K562 (cell line): ENCODE results near the gene RHOV. TPM values are rescaled to one million over a fixed set of nuclear protein-coding genes. Genes with fewer than 3 reads are reported as not detected.
A peak's percentile ranks its signal among the peaks of the same experiment; 100 is the strongest.

Source experiments
- ETV5 ChIP-seq: sonication (generic); formaldehyde crosslinking; IDR thresholded peaks from 2 replicates; pipeline ENCODE4 v1.4.0; 2020; ENCODE audit warnings: low read depth, mild to moderate bottlenecking, missing genetic modification reagents
- HDAC8 ChIP-seq: fragments of 450-650 bp; IDR thresholded peaks from 2 replicates; pipeline ENCODE4 v1.6.1; 2016; ENCODE audit warnings: mild to moderate bottlenecking, missing genetic modification characterization, moderate library complexity, missing compliant biosample characterization
- LCOR ChIP-seq: sonication (generic); formaldehyde crosslinking; IDR thresholded peaks from 2 replicates; pipeline ENCODE4 v1.8.0; 2022; ENCODE audit warnings: mild to moderate bottlenecking, missing genetic modification reagents
- POU5F1 ChIP-seq: fragments of 150-350 bp; IDR thresholded peaks from 2 replicates; pipeline ENCODE4 v1.6.1; 2014; ENCODE audit warnings: borderline replicate concordance, low read length, low read depth, mild to moderate bottlenecking; ENCODE audit not compliant: partially characterized antibody
- SAP30 ChIP-seq: fragments of 200-600 bp; sonication (generic); IDR thresholded peaks from 2 replicates; pipeline ENCODE4 v1.6.1; 2012; ENCODE audit warnings: borderline replicate concordance, low read depth, mild to moderate bottlenecking, moderate library complexity, low read length, control low read depth, inconsistent platforms; ENCODE audit not compliant: insufficient read depth, poor library complexity, severe bottlenecking
- ZKSCAN8 ChIP-seq: fragments of 200-800 bp; sonication (Bioruptor generic); IDR thresholded peaks from 2 replicates; pipeline ENCODE4 v1.6.1; 2016; ENCODE audit warnings: missing genetic modification characterization, missing compliant biosample characterization
- ZNF232 ChIP-seq: sonication (generic); formaldehyde crosslinking; IDR thresholded peaks from 2 replicates; pipeline ENCODE4 v1.8.0; 2022; ENCODE audit warnings: mild to moderate bottlenecking, missing genetic modification reagents
- polyA plus RNA-seq, 8 experiments: library from polyadenylated mRNA; depleted of rRNA in 4 of 8; stranded (reverse) in 5 of 8; unstranded in 3 of 8; fragments of >200 nt; fragmentation: Nextera tagmentation in 2 of 8; fragmentation: Illumina TruSeq in 1 of 8; extraction: Ambion mirVana in 2 of 8; extraction: Trizol in 1 of 8; gene quantifications; 2 replicates each; pipeline versions ENCODE4 v1.2.1 to v1.2.3, GENCODE V29; 2011 to 2014; ENCODE audit warnings: inconsistent platforms in 1 of 8, missing spikeins in 1 of 8
- total RNA-seq, 7 experiments: library from RNA; depleted of rRNA in 6 of 7; stranded (reverse); fragments of >200 nt in 6 of 7; fragmentation: Illumina TruSeq in 2 of 7; extraction: Trizol in 2 of 7; gene quantifications; 2 replicates each; pipeline versions ENCODE4 v1.2.1 to v1.2.3, GENCODE V29; 2011 to 2021; ENCODE audit warnings: low replicate concordance in 1 of 7
- TF ChIP-seq, protein P1 (sequence below): fragments of 250-450 bp; sonication (Bioruptor Pico); IDR thresholded peaks from 2 replicates; pipeline ENCODE4 v1.5.0; 2021; ENCODE audit warnings: mild to moderate bottlenecking, moderate library complexity
- TF ChIP-seq, protein P2 (sequence below): fragments of 450-650 bp; IDR thresholded peaks from 2 replicates; pipeline ENCODE4 v1.6.1; 2016; ENCODE audit warnings: mild to moderate bottlenecking, moderate library complexity

Gene RHOV
- total and polyA plus RNA-seq, 9 of the 15 experiments (the other 6 are each of a cell fraction or from before 2014, with no cell fraction given): 0.08 to 2.0 (median 1.1) TPM

DNA sequence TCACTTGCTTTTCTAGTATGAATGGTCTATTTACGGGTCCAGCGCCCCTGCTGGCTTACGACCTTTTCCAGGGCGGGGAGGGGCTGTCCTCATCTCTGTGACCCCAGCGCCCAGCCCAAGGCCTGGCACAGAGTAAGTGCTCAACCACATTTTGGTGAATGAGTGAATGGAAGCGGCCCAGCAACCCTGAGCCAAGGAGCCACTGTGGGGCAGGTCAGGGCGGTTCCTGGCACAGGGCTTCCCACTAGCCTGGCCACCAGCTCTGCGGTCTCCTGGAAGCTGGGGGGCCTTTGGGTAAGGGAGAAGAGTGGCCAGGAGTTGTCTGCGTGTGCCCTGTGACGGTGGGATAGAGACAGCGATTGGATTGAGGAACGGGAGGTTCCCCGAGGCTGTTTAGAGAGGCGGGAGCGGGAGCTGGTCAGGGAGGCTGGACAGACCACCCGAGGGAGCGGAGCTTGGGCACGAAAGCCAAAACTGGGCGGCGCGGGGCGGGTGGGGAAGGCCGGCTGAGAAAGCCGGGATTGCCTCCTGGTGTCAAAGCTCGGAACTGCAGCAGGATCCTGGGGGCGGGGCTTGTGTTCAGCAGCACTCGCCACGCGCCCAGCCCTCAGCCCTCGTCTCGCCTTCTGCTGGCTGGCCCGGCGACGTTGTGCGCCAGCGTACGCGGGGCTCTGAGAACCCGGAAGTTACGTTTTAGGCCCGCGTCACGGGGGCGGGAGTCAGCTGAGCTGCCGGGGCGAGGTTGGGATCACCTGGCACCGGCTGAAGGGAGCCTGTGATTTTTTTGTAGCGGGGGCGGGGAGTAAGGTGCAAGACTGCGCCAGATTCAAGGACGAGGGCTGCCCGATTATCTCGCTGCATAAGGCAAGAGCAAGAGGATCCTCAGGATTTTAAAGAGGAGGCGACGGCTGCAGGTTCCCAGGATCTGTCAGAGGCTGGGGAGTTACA lies 20.0 kb upstream of the RHOV start, which contains the start of gene VPS18 (continued):
- TF ChIP-seq, protein P1, sequence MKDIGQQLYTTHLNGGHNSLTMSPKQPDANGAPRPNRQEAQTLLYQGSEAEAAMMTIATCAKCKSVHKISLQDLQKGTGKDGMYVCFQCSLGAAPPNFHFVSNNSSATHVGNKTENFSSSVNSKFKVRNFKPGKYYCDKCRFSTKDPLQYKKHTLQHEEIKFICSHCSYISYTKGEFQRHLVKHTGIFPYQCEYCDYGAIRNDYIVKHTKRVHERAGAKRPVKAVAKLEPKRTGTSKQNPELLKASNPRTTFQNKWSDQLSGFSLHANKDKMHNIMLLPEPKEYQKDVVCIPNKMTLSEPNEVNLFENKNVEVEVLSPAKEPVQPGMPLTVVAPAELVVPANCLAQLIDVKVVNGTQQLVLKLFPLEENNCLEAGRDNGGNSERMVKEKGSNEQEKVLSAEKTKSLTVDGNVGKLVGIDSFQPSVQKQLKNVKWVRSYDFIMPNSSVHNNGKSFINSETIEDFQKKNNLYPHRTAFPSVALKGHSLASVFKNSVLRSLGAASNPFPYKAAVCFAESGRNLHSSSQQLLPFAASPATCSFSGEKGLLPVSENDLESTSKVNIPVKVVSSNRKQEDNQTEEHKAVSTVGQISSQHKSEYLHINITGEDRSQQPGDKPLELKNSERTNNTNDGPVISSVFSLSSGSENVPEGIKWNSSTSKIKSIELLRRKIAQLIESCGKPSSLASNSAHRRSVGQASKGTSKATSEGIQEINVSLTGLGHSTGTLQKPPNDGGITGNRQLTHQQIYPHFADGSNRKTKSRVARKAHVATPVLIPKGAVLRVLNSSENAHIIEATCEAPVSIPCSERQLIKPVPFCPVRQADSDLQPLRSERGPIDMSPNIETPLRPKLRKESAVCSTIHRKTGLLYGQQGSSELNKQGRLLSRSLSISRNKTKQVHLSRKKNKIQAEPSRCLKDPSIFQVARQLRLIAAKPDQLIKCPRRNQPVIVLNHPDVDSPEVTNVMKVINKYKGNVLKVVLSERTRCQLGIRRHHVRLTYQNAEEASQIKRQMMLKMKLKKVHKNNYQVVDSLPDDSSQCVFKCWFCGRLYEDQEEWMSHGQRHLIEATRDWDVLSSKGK: no peak
- TF ChIP-seq ETV5 (CRISPR knock-in tag) (no peak), ZNF232 (CRISPR knock-in tag) (no peak), POU5F1 (no peak), LCOR (CRISPR knock-in tag) (no peak; the same call in 1 of the 2 replicates), SAP30 (peak; percentile 94), HDAC8 (tag) (no peak), ZKSCAN8 (no peak)
- TF ChIP-seq, protein P2, sequence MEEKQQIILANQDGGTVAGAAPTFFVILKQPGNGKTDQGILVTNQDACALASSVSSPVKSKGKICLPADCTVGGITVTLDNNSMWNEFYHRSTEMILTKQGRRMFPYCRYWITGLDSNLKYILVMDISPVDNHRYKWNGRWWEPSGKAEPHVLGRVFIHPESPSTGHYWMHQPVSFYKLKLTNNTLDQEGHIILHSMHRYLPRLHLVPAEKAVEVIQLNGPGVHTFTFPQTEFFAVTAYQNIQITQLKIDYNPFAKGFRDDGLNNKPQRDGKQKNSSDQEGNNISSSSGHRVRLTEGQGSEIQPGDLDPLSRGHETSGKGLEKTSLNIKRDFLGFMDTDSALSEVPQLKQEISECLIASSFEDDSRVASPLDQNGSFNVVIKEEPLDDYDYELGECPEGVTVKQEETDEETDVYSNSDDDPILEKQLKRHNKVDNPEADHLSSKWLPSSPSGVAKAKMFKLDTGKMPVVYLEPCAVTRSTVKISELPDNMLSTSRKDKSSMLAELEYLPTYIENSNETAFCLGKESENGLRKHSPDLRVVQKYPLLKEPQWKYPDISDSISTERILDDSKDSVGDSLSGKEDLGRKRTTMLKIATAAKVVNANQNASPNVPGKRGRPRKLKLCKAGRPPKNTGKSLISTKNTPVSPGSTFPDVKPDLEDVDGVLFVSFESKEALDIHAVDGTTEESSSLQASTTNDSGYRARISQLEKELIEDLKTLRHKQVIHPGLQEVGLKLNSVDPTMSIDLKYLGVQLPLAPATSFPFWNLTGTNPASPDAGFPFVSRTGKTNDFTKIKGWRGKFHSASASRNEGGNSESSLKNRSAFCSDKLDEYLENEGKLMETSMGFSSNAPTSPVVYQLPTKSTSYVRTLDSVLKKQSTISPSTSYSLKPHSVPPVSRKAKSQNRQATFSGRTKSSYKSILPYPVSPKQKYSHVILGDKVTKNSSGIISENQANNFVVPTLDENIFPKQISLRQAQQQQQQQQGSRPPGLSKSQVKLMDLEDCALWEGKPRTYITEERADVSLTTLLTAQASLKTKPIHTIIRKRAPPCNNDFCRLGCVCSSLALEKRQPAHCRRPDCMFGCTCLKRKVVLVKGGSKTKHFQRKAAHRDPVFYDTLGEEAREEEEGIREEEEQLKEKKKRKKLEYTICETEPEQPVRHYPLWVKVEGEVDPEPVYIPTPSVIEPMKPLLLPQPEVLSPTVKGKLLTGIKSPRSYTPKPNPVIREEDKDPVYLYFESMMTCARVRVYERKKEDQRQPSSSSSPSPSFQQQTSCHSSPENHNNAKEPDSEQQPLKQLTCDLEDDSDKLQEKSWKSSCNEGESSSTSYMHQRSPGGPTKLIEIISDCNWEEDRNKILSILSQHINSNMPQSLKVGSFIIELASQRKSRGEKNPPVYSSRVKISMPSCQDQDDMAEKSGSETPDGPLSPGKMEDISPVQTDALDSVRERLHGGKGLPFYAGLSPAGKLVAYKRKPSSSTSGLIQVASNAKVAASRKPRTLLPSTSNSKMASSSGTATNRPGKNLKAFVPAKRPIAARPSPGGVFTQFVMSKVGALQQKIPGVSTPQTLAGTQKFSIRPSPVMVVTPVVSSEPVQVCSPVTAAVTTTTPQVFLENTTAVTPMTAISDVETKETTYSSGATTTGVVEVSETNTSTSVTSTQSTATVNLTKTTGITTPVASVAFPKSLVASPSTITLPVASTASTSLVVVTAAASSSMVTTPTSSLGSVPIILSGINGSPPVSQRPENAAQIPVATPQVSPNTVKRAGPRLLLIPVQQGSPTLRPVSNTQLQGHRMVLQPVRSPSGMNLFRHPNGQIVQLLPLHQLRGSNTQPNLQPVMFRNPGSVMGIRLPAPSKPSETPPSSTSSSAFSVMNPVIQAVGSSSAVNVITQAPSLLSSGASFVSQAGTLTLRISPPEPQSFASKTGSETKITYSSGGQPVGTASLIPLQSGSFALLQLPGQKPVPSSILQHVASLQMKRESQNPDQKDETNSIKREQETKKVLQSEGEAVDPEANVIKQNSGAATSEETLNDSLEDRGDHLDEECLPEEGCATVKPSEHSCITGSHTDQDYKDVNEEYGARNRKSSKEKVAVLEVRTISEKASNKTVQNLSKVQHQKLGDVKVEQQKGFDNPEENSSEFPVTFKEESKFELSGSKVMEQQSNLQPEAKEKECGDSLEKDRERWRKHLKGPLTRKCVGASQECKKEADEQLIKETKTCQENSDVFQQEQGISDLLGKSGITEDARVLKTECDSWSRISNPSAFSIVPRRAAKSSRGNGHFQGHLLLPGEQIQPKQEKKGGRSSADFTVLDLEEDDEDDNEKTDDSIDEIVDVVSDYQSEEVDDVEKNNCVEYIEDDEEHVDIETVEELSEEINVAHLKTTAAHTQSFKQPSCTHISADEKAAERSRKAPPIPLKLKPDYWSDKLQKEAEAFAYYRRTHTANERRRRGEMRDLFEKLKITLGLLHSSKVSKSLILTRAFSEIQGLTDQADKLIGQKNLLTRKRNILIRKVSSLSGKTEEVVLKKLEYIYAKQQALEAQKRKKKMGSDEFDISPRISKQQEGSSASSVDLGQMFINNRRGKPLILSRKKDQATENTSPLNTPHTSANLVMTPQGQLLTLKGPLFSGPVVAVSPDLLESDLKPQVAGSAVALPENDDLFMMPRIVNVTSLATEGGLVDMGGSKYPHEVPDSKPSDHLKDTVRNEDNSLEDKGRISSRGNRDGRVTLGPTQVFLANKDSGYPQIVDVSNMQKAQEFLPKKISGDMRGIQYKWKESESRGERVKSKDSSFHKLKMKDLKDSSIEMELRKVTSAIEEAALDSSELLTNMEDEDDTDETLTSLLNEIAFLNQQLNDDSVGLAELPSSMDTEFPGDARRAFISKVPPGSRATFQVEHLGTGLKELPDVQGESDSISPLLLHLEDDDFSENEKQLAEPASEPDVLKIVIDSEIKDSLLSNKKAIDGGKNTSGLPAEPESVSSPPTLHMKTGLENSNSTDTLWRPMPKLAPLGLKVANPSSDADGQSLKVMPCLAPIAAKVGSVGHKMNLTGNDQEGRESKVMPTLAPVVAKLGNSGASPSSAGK: peak; percentile 55
